CD4-positive, CD25-positive, alpha-beta regulatory T cell (primary cell): ENCODE results near the gene TIMM13. TPM values are rescaled to one million over a fixed set of nuclear protein-coding genes. Genes with fewer than 3 reads are reported as not detected.

Experiments
- ATAC-seq, 2 donors: fragments of 150-1000 bp; cut with Tn5 transposase; one replicate each; pipeline ENCODE4 v1.10.0; 2021; ENCODE audit warnings: low read depth in 2 of 2, moderate number of reproducible peaks in 2 of 2, moderate library complexity in 1 of 2
- DNase-seq, 3 donors: peaks; one replicate each; pipeline versions ENCODE4 v3.0.0 to v3.0.0-alpha.2; 2012 to 2022; ENCODE audit warnings: mixed read lengths in 1 of 3
- H3K27ac ChIP-seq: one replicate; pipeline ENCODE4 v1.7.0; 2013; ENCODE audit warnings: mild to moderate bottlenecking, low read length; ENCODE audit not compliant: insufficient read depth, poor library complexity, severe bottlenecking
- H3K27me3 ChIP-seq: one replicate; pipeline ENCODE4 v1.7.0; 2013; ENCODE audit warnings: low read length; ENCODE audit not compliant: control insufficient read depth, insufficient read depth
- H3K36me3 ChIP-seq: one replicate; pipeline ENCODE4 v1.7.0; 2013; ENCODE audit warnings: mild to moderate bottlenecking, low read length, moderate library complexity; ENCODE audit not compliant: control insufficient read depth, insufficient read depth
- H3K4me1 ChIP-seq: 2 replicates; pipeline ENCODE4 v1.7.0; 2013; ENCODE audit warnings: mild to moderate bottlenecking, low read length; ENCODE audit not compliant: insufficient read depth, control insufficient read depth, poor library complexity, severe bottlenecking
- H3K4me3 ChIP-seq: one replicate; pipeline ENCODE4 v1.7.0; 2013; ENCODE audit warnings: low read depth, mild to moderate bottlenecking, low read length, moderate library complexity
- H3K9me3 ChIP-seq, 2 experiments: 1 replicate in 1 of 2; 2 replicates in 1 of 2; pipeline ENCODE4 v1.7.0; 2013; ENCODE audit warnings: low read length in 2 of 2, mild to moderate bottlenecking in 1 of 2, moderate library complexity in 1 of 2; ENCODE audit not compliant: control insufficient read depth in 2 of 2
- H3K27ac Mint-ChIP-seq, 3 donors: one replicate each; pipeline ENCODE4 v1.8.0; 2020 to 2022; ENCODE audit warnings: mild to moderate bottlenecking in 3 of 3, mixed read lengths in 3 of 3, moderate library complexity in 2 of 3
- H3K27me3 Mint-ChIP-seq: one replicate; pipeline ENCODE4 v1.8.0; 2022; ENCODE audit warnings: mild to moderate bottlenecking, mixed read lengths
- H3K36me3 Mint-ChIP-seq: one replicate; pipeline ENCODE4 v1.8.0; 2020; ENCODE audit warnings: mixed read lengths
- H3K4me1 Mint-ChIP-seq, 4 donors: one replicate each; pipeline ENCODE4 v1.8.0; 2020 to 2022; ENCODE audit warnings: mixed read lengths in 4 of 4, mild to moderate bottlenecking in 1 of 4
- H3K4me3 Mint-ChIP-seq, 4 donors: one replicate each; pipeline ENCODE4 v1.8.0; 2020 to 2022; ENCODE audit warnings: mild to moderate bottlenecking in 4 of 4, mixed read lengths in 4 of 4, moderate library complexity in 3 of 4
- H3K9me3 Mint-ChIP-seq, 7 donors: one replicate each; pipeline ENCODE4 v1.8.0; 2020 to 2022; ENCODE audit warnings: mixed read lengths in 7 of 7, mild to moderate bottlenecking in 3 of 7, moderate library complexity in 2 of 7
- polyA plus RNA-seq, 4 donors: library from polyadenylated mRNA; unstranded; fragments of 300-500 nt; fragmentation: Illumina TruSeq; gene quantifications; one replicate each; pipeline ENCODE4 v1.2.3, GENCODE V29; 2021
- total RNA-seq: library from RNA; stranded (reverse); gene quantifications from one replicate; pipeline ENCODE4 v1.2.3, GENCODE V29; 2022

Gene TIMM13
- total and polyA plus RNA-seq, 5 donors from 2014 or later = 24.6 to 62.5 (median 56.4) TPM

DNA sequence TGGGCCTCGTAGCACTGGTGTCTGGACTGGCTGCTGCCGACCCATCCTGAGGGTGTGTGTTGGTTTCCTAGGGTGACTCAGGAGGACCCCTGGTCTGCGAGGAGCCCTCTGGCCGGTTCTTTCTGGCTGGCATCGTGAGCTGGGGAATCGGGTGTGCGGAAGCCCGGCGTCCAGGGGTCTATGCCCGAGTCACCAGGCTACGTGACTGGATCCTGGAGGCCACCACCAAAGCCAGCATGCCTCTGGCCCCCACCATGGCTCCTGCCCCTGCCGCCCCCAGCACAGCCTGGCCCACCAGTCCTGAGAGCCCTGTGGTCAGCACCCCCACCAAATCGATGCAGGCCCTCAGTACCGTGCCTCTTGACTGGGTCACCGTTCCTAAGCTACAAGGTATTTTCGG lies 13.8 kb downstream of the TIMM13 start:
- H3K4me1 ChIP-seq = no peaks in the 10 kb centered on the region
- Mint-ChIP-seq H3K9me3 (peaks cover 0 to 3% (median 2%) of the 10 kb centered on the region in 7 donors), H3K27ac (no peak overlapping the region), H3K36me3 (peaks cover 4% of the 10 kb centered on the region), H3K4me3 (no peak overlapping the region), H3K4me1 (no peaks in the 10 kb centered on the region), H3K27me3 (no peaks in the 10 kb centered on the region)
- H3K9me3 ChIP-seq = no peaks in the 10 kb centered on the region
- ATAC-seq = no peak
- no peak for DNase-seq
- H3K27ac ChIP-seq = no peak overlapping the region
- no peaks in the 10 kb centered on the region for H3K36me3 ChIP-seq
- H3K4me3 ChIP-seq = no peak overlapping the region
- no peaks in the 10 kb centered on the region for H3K27me3 ChIP-seq

DNA sequence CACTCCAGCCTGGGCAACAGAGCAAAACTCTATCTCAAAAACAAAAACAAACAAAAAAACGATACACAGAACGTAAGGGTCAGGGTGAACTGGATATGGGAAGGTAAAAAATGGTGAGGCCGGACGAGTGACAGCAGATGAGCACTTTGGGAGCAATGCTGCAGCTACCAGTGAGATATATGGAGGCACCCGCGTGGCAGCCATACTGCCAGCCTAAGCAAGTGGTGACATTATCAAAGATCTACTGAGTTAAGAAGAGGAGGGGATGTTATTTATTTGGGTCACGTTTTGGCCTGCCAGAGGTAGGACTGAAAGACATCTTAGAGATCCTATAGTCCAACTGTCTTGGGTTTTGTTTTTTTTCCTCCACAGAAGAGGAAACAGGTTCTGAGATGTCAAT lies 14.2 kb downstream of the TIMM13 start:
- H3K27ac Mint-ChIP-seq = no peak overlapping the region
- Histone ChIP-seq H3K27ac (no peak overlapping the region), H3K4me3 (no peak overlapping the region), H3K4me1 (no peaks in the 10 kb centered on the region), H3K27me3 (no peaks in the 10 kb centered on the region), H3K9me3 (no peaks in the 10 kb centered on the region), H3K36me3 (no peaks in the 10 kb centered on the region)
- no peak overlapping the region for H3K4me3 Mint-ChIP-seq
- no peaks in the 10 kb centered on the region for H3K27me3 Mint-ChIP-seq
- H3K9me3 Mint-ChIP-seq = peaks cover 0 to 3% (median 2%) of the 10 kb centered on the region in 7 donors
- no peak for DNase-seq
- no peaks in the 10 kb centered on the region for H3K4me1 Mint-ChIP-seq
- peaks cover 4% of the 10 kb centered on the region for H3K36me3 Mint-ChIP-seq
- ATAC-seq = no peak

GRCh38 chr19:2412449-2412848 lies 14.9 kb downstream of the TIMM13 start:
- no peaks in the 10 kb centered on the region for H3K9me3 ChIP-seq
- Mint-ChIP-seq H3K4me1 (no peaks in the 10 kb centered on the region), H3K4me3 (no peak overlapping the region), H3K27ac (peak overlapping the region in 1 of 3 donors; percentile 10), H3K9me3 (peaks cover 0 to 3% (median 2%) of the 10 kb centered on the region in 7 donors), H3K27me3 (no peaks in the 10 kb centered on the region), H3K36me3 (peaks cover 4% of the 10 kb centered on the region)
- H3K4me3 ChIP-seq = no peak overlapping the region
- no peaks in the 10 kb centered on the region for H3K4me1 ChIP-seq
- no peak for ATAC-seq
- no peak overlapping the region for H3K27ac ChIP-seq
- H3K36me3 ChIP-seq = no peaks in the 10 kb centered on the region
- DNase-seq = no peak
- H3K27me3 ChIP-seq = no peaks in the 10 kb centered on the region

DNA sequence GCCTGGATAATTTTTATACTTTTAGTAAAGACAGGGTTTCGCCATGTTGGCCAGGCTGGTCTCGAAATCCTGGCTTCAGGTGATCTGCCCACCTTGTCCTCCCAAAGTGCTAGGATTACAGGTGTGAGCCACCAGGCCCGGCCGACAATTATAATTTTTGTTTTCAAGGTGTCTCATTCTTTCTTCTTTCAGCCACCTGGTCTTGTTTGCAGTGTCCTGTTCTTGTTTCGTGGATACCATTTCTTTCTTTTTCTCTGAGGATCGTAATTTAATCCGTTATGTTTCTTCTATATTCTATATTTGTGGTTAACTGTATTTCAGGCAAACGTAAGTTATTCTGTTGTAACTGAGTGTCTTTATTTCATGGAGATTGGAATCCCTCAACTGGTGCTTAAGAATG lies 15.7 kb downstream of the TIMM13 start:
- H3K4me3 ChIP-seq = no peak overlapping the region
- H3K27me3 ChIP-seq = no peaks in the 10 kb centered on the region
- peaks cover 0 to 3% (median 2%) of the 10 kb centered on the region in 7 donors for H3K9me3 Mint-ChIP-seq
- no peaks in the 10 kb centered on the region for H3K27me3 Mint-ChIP-seq
- no peak overlapping the region for H3K27ac Mint-ChIP-seq
- no peaks in the 10 kb centered on the region for H3K36me3 ChIP-seq
- H3K36me3 Mint-ChIP-seq = peaks cover under 1% of the 10 kb centered on the region
- no peaks in the 10 kb centered on the region for H3K4me1 ChIP-seq
- H3K4me1 Mint-ChIP-seq = no peaks in the 10 kb centered on the region
- no peak for ATAC-seq
- no peak overlapping the region for H3K27ac ChIP-seq
- DNase-seq = no peak
- H3K4me3 Mint-ChIP-seq = no peak overlapping the region
- H3K9me3 ChIP-seq = no peaks in the 10 kb centered on the region

DNA sequence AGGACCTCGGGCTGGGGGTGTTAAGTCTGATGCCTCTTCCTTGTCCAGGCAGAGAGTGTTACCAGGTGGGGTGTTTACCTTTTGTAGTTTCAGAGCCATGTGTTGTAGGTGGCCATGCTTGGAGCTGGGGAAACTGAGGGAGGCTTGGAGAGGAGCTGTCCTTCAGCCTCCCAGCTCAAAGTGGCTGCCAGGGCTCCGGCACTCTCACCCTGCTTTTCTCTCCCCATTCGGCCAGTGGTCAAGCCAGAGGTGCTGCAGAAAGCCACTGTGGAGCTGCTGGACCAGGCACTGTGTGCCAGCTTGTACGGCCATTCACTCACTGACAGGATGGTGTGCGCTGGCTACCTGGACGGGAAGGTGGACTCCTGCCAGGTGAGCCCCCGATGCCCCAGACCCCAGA lies 17.4 kb downstream of the TIMM13 start:
- DNase-seq (no peak), ATAC-seq (no peak)
- no peak overlapping the region for H3K4me3 ChIP-seq
- Mint-ChIP-seq H3K9me3 (peaks cover 0 to 3% (median 2%) of the 10 kb centered on the region in 7 donors), H3K4me1 (no peaks in the 10 kb centered on the region), H3K36me3 (no peaks in the 10 kb centered on the region), H3K27me3 (no peaks in the 10 kb centered on the region), H3K4me3 (no peak overlapping the region), H3K27ac (peak overlapping the region in 1 of 3 donors; percentile 71)
- no peaks in the 10 kb centered on the region for H3K36me3 ChIP-seq
- H3K27me3 ChIP-seq = no peaks in the 10 kb centered on the region
- no peaks in the 10 kb centered on the region for H3K4me1 ChIP-seq
- no peak overlapping the region for H3K27ac ChIP-seq
- H3K9me3 ChIP-seq = no peaks in the 10 kb centered on the region

GRCh38 chr19:2409352-2409912 lies 18.0 kb downstream of the TIMM13 start:
- H3K27me3 Mint-ChIP-seq = no peaks in the 10 kb centered on the region
- H3K4me1 Mint-ChIP-seq = no peaks in the 10 kb centered on the region
- peak overlapping the region in 1 of 4 donors; percentile 81 for H3K4me3 Mint-ChIP-seq
- H3K36me3 Mint-ChIP-seq = no peaks in the 10 kb centered on the region
- H3K27ac Mint-ChIP-seq = no peak overlapping the region
- Histone ChIP-seq H3K36me3 (no peaks in the 10 kb centered on the region), H3K4me3 (no peak overlapping the region), H3K27me3 (no peaks in the 10 kb centered on the region), H3K4me1 (no peaks in the 10 kb centered on the region), H3K27ac (no peak overlapping the region), H3K9me3 (no peaks in the 10 kb centered on the region)
- peaks cover 0 to 3% (median 2%) of the 10 kb centered on the region in 7 donors for H3K9me3 Mint-ChIP-seq
- no peak for DNase-seq
- no peak for ATAC-seq

DNA sequence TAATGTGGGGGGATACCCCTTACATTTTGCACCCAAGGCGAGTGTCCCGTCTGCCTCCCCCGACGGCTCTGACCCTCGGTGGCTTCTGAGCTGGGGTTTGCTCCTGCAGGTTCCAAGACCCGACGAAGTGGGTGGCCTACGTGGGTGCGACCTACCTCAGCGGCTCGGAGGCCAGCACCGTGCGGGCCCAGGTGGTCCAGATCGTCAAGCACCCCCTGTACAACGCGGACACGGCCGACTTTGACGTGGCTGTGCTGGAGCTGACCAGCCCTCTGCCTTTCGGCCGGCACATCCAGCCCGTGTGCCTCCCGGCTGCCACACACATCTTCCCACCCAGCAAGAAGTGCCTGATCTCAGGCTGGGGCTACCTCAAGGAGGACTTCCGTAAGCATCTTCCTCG lies 19.1 kb downstream of the TIMM13 start:
- ATAC-seq (no peak), DNase-seq (no peak)
- no peaks in the 10 kb centered on the region for H3K27me3 Mint-ChIP-seq
- no peak overlapping the region for H3K27ac Mint-ChIP-seq
- no peaks in the 10 kb centered on the region for H3K9me3 ChIP-seq
- H3K36me3 ChIP-seq = no peaks in the 10 kb centered on the region
- no peaks in the 10 kb centered on the region for H3K27me3 ChIP-seq
- no peak overlapping the region for H3K4me3 ChIP-seq
- no peaks in the 10 kb centered on the region for H3K4me1 ChIP-seq
- no peaks in the 10 kb centered on the region for H3K36me3 Mint-ChIP-seq
- no peak overlapping the region for H3K27ac ChIP-seq
- H3K9me3 Mint-ChIP-seq = peaks cover 0 to 3% (median 2%) of the 10 kb centered on the region in 7 donors
- no peak overlapping the region for H3K4me3 Mint-ChIP-seq
- H3K4me1 Mint-ChIP-seq = no peaks in the 10 kb centered on the region

DNA sequence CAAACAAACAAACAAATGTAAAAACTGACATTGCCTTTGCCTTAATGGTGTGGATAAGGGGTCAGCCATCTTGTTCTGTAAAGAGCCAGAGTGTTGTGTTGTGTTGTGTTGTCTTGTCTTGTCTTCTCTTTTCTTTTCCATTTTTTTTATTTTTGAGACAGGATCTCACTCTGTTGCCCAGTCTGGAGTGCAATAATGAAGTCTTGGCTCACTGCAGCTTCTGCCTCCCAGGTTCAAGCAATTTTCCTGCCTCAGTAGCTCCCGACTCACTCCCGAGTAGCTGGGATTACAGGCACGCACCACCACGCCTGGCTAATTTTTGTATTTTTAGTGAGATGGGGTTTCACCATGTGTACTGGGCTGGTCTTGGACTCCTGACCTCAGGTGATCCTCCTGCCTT lies 27.8 kb downstream of the TIMM13 start:
- Mint-ChIP-seq H3K36me3 (no peaks in the 10 kb centered on the region), H3K27ac (no peak overlapping the region), H3K4me1 (no peaks in the 10 kb centered on the region), H3K9me3 (peaks cover 0 to 1% (median 0%) of the 10 kb centered on the region in 7 donors), H3K4me3 (no peak overlapping the region), H3K27me3 (peaks cover 9% of the 10 kb centered on the region)
- Histone ChIP-seq H3K27me3 (no peaks in the 10 kb centered on the region), H3K36me3 (no peaks in the 10 kb centered on the region), H3K4me1 (no peaks in the 10 kb centered on the region), H3K9me3 (no peaks in the 10 kb centered on the region), H3K27ac (no peak overlapping the region), H3K4me3 (no peak overlapping the region)
- ATAC-seq = no peak
- DNase-seq = no peak
